PC-9 (cell line): ENCODE measurements around the gene CRABP2.
A peak's percentile ranks its signal among the peaks of the same experiment; 100 is the strongest.

Experiments used
- EZH2 ChIP-seq: fragments of 200-600 bp; sonication (generic); IDR thresholded peaks from 2 replicates; pipeline ENCODE4 v1.8.0; 2017; ENCODE audit warnings: antibody characterized with exemption, low read depth
- TF ChIP-seq, protein P1 (sequence below): fragments of 200-600 bp; sonication (generic); conservative IDR thresholded peaks from 2 replicates; pipeline ENCODE4 v1.6.1; 2017; ENCODE audit warnings: mixed run types, antibody characterized with exemption, mild to moderate bottlenecking, moderate library complexity

DNA sequence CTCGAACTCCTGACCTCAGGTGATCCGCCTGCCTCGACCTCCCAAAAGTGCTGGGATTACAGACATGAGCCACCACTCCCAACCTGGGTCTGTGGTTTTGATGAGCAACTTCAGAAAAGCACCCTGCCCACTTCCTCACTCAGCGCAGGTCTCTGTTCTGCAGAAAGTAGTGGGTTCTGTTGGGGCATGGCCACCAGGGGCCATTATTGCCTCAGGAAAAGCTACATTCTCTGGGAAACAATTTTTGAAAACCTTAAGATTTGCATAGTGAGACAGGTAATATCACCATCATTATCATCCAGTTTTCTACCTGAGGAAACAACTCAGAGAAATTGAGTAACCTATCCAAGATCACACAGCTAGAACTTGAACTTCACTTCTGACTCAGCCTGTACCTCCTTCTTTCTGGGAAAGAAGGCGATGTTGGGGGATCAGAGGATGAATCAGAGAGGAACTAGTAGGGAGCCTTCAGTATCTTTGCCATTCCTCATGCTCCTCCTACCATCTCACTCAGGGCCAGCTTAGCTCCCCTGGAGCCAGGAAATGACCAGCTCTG is 21.1 kb downstream of the CRABP2 start:
- no peak for TF ChIP-seq EZH2
- TF ChIP-seq, protein P1, sequence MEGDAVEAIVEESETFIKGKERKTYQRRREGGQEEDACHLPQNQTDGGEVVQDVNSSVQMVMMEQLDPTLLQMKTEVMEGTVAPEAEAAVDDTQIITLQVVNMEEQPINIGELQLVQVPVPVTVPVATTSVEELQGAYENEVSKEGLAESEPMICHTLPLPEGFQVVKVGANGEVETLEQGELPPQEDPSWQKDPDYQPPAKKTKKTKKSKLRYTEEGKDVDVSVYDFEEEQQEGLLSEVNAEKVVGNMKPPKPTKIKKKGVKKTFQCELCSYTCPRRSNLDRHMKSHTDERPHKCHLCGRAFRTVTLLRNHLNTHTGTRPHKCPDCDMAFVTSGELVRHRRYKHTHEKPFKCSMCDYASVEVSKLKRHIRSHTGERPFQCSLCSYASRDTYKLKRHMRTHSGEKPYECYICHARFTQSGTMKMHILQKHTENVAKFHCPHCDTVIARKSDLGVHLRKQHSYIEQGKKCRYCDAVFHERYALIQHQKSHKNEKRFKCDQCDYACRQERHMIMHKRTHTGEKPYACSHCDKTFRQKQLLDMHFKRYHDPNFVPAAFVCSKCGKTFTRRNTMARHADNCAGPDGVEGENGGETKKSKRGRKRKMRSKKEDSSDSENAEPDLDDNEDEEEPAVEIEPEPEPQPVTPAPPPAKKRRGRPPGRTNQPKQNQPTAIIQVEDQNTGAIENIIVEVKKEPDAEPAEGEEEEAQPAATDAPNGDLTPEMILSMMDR, result peak; percentile 51; the same call in 1 of the 2 replicates
